ENCODE data around the gene KMT2E.
A peak's percentile ranks its signal among the peaks of the same experiment; 100 is the strongest.

Gene KMT2E

DNA sequence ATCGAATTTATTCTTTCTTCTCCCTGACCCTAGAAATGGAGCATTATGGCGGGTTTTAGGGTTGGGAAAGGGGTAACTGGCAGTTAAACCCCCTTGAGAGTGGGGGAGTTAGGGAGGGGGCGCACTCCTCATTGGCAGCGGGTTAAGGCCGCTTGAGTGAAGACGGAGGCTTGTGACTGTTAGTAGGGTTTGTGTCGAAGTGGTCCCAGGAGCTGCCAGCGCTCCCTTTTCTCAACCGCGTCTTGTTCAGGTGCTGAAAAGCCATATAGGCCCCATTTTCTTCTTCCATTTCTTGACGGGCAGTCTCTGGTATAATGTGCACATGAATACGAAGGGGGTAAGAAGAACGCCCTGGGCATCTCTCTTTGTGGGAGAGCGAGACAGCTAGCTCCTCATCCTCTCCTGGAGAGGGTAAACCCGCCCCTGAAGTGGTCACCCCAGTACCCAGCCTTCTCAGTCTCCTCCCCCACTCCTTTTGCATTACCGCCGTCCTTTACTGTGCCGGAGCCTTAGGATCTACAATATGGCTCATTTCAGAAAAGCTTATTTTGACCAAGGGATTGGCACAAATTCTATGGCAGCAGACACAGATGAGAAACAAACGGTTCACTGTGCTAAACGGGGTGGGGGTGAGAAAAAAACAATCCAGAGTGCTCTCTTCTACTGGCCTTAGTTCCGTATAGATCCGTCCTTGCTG is 836 bp downstream of the KMT2E start:
- DNase-seq (ENCODE audit: low read depth): peak; percentile 85
- TF ChIP-seq POLR2A (IDR thresholded peaks at IDR 0.05; ENCODE audit: extremely low read depth, insufficient read length) (no peak), MYC (IDR thresholded peaks at IDR 0.05; ENCODE audit: low read depth, low read length) (peak; percentile 56; the same call in 1 of the 2 replicates)
- TF ChIP-seq, protein P1, sequence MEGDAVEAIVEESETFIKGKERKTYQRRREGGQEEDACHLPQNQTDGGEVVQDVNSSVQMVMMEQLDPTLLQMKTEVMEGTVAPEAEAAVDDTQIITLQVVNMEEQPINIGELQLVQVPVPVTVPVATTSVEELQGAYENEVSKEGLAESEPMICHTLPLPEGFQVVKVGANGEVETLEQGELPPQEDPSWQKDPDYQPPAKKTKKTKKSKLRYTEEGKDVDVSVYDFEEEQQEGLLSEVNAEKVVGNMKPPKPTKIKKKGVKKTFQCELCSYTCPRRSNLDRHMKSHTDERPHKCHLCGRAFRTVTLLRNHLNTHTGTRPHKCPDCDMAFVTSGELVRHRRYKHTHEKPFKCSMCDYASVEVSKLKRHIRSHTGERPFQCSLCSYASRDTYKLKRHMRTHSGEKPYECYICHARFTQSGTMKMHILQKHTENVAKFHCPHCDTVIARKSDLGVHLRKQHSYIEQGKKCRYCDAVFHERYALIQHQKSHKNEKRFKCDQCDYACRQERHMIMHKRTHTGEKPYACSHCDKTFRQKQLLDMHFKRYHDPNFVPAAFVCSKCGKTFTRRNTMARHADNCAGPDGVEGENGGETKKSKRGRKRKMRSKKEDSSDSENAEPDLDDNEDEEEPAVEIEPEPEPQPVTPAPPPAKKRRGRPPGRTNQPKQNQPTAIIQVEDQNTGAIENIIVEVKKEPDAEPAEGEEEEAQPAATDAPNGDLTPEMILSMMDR (IDR thresholded peaks at IDR 0.05; ENCODE audit: low read depth, low read length): peak; percentile 30
- TF ChIP-seq, protein P2, sequence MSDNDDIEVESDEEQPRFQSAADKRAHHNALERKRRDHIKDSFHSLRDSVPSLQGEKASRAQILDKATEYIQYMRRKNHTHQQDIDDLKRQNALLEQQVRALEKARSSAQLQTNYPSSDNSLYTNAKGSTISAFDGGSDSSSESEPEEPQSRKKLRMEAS (IDR thresholded peaks at IDR 0.05; ENCODE audit: low read depth, low read length): 0 out of 2 replicates have a peak, but pooled peaks have one; percentile 7
- peak overlapping the region; percentile 75 for H3K4me3 ChIP-seq (ENCODE audit: low read depth, low read length)

DNA sequence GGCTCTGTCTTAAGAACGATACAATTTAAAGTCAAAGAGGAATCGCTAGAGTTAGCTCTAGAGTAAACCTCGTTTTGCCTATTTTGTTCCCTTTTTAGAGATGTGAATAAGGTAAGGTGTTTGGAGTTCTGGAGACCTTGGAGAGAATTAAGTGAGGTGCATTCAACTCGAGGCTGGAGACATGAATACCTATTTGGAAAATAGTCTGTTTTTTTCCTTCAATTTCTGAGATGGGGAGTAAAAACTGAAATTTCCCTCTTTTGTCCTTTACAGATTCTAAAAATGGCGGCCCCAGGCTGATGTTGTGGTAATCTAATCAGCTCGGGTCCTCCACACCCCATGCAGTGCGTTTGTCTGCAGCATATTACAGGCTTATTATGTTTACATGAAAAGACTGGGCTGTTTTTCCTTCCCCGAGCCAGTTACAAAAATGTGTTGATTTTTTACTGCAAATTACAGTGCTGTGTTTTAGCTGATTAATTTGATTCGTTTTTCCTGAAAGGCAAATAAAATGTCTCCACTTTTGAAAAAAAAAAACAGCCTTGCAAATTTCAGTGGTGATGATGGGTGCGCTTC is 1.5 kb downstream of the KMT2E start:
- TF ChIP-seq, protein P2 (IDR thresholded peaks at IDR 0.05; ENCODE audit: low read depth, low read length): no peak
- no peak for TF ChIP-seq MYC (IDR thresholded peaks at IDR 0.05; ENCODE audit: low read depth, low read length)
- TF ChIP-seq, protein P1 (IDR thresholded peaks at IDR 0.05; ENCODE audit: low read depth, low read length): no peak
- no peak for TF ChIP-seq POLR2A (IDR thresholded peaks at IDR 0.05; ENCODE audit: extremely low read depth, insufficient read length)
- peak; percentile 65 for DNase-seq (ENCODE audit: low read depth)

DNA sequence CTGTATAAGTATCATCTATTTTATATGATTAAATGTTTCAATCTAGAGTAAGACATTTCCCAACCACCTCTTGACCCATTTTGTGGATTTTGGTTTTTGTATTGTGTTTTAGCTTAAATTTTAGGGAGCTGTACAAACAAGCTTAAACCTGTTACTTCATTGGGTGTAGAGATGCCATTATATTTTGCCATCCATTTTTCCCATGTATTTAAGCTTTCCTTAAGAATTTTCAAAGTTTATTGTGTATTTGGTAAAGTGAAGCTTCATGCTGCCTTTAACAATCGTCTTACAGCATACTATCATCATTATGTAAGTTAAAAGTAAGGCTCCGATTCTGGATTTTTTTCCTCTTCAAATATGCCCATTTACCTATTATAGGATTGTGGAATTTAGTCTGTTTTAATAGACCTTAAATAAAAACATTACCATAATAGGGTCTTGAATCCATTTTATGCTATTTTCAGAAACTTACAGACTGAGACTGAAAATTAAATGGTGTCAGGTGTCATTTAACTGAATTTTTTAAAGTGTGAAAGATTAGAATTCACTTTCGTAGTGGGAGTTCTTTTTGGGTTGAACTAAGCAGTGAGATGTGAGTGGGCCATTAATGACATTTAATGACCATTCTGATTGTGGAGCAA is 2.2 kb downstream of the KMT2E start:
- no peak for DNase-seq (ENCODE audit: low read depth)
- TF ChIP-seq POLR2A (IDR thresholded peaks at IDR 0.05; ENCODE audit: extremely low read depth, insufficient read length) (no peak), MYC (IDR thresholded peaks at IDR 0.05; ENCODE audit: low read depth, low read length) (no peak)
- TF ChIP-seq, protein P2 (IDR thresholded peaks at IDR 0.05; ENCODE audit: low read depth, low read length): no peak
- TF ChIP-seq, protein P1 (IDR thresholded peaks at IDR 0.05; ENCODE audit: low read depth, low read length): no peak

More for the DNA sequence above, 1.5 kb downstream of the KMT2E start:
- peak overlapping the region; percentile 75 for H3K4me3 ChIP-seq (ENCODE audit: low read depth, low read length)

DNA sequence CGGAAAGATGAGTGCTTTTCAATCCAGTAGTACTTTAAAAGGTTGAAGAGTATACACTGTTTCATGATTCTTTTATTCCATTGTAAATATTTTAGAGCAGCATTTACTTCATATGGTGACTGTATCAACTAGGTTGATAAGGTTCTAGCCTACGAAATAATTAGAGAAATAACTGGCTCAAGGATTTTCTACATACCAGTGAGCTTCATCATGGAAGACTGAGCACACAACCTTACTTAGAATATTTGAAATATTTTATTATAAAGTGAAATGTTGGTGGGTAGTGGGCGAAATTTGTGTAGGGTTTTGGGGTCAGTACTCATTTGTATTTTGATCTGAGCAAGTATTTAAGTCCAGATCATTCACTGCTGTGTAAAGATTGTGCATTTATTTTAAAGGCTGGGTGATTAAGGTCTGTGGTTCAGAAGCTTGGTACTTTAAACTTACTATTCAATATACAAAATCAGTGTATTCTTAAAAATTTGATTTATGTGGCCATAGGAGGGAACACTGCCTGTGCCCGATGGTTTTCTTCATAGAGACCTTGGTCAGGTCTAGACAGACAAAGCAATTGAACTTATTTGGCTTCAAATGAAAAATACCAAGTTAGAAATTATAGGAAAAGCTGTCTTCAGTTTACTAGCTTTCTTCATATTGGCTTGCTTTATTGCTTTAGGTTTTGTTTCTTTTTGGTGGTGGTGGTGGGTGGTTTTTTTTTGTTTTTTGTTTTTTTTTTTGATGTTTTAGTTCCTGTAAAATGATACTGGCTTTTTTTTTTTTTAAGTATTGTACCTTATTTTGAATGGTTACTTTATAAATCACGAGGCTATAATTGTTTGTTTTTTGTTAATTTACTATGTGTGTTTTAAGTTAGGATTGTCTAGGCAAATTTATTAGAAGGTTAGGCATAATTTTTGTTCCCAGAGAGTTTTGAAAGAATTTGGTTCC is 3.0 kb downstream of the KMT2E start:
- peak overlapping the region; percentile 75 for H3K4me3 ChIP-seq (ENCODE audit: low read depth, low read length)
- no peak for DNase-seq (ENCODE audit: low read depth)
- TF ChIP-seq MYC (IDR thresholded peaks at IDR 0.05; ENCODE audit: low read depth, low read length) (no peak), POLR2A (IDR thresholded peaks at IDR 0.05; ENCODE audit: extremely low read depth, insufficient read length) (no peak)
- TF ChIP-seq, protein P1 (IDR thresholded peaks at IDR 0.05; ENCODE audit: low read depth, low read length): no peak
- TF ChIP-seq, protein P2 (IDR thresholded peaks at IDR 0.05; ENCODE audit: low read depth, low read length): no peak

More for the DNA sequence above, 2.2 kb downstream of the KMT2E start:
- H3K4me3 ChIP-seq (ENCODE audit: low read depth, low read length): peak overlapping the region; percentile 75

Data from NB4 (cell line).